HG03135 (cell line): ENCODE data around the gene YPEL5.
A peak's percentile ranks its signal among the peaks of the same experiment; 100 is the strongest.

Experiments used
- ATAC-seq: cut with Tn5 transposase; IDR thresholded peaks from one replicate; pipeline ENCODE4 v1.9.1; 2021; ENCODE audit warnings: mild to moderate bottlenecking, moderate library complexity; ENCODE audit not compliant: unreplicated experiment

YPEL5 gene

DNA sequence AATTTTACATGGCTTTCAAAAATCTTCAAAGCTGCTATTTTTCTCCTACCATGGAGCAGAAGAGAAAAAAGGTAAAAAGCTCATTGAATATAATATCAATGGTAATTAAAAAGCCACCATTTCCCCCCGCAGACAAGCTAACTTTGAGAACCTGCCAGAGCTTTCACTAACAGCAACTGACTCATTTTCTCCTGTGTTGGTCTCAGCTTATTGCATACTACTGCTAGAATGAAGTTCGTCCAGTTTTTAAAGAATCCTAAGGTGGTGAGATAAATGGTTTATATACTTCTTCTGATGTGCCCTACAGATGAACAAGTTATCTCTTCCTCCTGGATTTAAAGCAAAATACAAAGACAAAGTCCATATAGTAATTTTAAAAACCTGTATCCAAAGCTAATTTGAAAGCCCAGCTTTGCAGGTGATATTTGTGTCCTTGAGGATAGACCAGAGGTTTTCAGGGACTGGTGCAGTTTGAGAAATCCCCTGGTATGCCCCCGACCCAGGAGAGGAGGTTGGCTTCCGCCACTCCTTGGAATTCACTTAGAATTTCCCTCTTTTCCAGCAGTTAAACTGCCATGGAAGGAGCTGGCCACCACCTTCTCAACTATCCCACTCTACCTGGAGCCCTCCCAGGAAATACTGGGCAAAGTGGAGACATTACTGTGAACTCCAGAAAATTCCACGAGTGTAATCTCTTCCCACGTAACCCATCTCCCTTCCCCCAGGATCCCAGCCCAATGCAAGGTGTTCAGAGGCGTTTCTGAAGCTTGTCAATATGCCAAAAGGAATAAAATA lies 17.5 kb downstream of the YPEL5 start:
- ATAC-seq: no peak

DNA sequence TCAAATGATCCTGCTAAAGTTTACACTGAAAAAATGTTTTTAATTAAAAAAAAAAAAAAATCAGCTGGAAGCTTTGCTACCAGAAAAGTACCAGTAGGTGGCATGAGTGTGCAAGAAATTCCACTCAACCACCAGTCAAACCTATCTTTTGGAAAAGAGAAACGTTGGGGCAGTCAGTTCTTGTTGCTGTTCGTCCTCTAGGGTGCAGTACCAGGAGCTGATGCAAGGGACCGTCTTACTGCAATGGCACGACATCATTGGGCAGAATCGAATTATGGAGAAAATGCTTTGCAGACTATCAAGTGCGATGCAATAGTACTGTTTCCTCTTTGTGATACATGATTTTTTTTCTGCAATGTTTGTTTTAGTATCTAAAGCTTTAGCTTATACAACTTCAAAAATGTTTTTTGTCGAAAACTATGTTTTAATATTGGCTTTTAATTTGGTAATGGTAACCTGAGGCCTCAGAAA lies 18.3 kb downstream of the YPEL5 start:
- ATAC-seq: peak; percentile 84

DNA sequence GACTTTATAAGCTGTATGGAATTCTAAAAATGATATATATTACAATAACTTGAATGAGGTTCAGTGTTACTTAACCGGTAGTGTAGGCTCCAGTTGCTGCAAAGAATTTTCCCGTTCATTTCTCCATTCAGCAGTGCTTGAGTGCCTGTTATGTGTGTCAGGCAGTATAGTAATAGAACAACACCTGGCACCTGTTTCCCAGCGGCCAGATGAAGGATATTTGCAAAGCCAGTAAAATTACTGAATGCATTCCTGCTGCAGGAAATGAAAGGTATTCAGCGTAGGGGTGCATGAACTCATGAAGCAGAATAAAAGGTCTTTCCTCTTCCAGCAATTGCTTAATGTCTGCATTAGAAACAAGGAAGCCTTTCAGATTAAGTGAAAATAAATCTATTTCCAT lies 18.8 kb downstream of the YPEL5 start:
- ATAC-seq: no peak

- no peak for ATAC-seq
Measured at GRCh38 chr2:30172627-30173026, 25.8 kb downstream of the YPEL5 start.

DNA sequence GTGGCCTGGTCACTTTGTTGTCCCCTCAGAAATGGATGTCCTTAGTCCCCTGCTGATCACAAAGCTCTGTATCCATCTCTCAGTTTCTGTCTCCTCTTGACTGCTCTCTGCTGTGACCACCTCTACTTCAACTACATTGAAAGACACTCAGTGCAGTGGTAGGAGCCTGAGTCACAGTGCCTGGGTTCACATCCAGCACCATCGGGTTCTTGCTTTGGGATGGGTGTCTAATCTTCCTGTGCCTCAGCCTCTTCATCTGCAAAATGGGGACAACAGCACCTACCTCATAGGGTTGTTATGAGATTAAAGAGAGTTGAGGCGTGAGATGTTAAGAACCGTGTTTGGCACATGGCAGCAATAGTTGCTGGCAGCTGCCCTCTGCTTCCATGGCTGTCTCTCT lies 30.6 kb downstream of the YPEL5 start:
- ATAC-seq: no peak

- no peak for ATAC-seq
Measured at GRCh38 chr2:30177956-30178355, 31.1 kb downstream of the YPEL5 start.

DNA sequence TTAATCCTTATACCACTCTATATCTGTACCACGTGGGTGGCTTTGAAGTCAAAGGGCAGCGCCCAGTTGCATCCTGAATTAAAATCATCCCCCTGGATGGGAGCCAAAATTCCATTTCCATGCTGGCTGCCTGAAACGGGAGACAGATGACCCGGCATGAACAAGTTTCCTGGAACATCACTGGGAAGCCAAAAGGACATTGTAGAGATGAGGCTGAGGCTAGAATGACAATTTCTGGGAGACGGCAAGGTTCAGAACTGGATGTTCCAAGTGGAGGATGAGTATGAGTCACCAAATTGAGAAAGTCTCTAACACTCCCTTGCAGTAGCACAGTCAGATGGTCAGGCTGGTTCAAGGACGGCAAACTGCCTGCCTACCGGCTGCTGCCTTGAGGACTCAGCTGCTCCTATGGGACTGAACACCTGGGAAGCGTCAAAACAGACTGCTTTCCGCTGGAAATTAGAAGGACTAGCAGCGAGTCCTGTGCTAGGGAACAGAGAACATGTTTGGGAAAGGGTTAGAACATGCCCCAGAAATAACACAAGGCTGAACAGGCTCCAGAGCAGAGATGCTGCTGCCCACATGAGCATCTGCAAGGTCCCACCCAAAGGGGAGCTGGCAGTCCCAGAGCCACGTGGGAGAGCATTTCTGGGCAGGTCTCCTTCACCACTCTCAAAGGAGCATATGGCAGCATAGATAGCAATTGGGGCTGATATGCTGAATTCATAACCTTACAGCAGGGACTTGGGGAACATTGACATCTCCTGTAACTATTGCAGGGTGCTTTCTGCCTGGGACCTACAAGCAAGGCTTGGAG lies 32.0 kb downstream of the YPEL5 start:
- no peak for ATAC-seq

DNA sequence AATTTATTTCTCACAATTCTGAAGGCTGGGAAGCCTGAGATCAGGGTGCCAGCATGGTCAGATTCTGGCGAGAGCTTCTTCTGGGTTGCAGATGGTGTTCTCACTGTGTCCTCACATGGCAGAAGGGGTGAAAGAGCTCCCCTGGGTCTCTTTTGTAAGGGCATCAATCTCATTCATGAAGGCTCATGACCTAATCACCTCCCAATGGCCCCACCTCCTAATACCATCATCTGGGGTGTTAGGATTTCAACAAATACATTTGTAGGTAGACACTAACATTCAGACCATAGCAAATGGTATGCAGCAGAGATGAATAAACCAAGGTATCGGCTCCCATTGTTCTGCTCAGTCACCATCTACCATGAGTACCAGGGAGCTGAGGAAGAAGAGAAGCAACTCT lies 32.7 kb downstream of the YPEL5 start:
- ATAC-seq: no peak

- no peak for ATAC-seq
Measured at GRCh38 chr2:30180226-30180625, 33.4 kb downstream of the YPEL5 start.

GRCh38 chr2:30181176-30181575 lies 34.4 kb downstream of the YPEL5 start:
- ATAC-seq: no peak

GRCh38 chr2:30184035-30184434 lies 37.2 kb downstream of the YPEL5 start:
- ATAC-seq: no peak

DNA sequence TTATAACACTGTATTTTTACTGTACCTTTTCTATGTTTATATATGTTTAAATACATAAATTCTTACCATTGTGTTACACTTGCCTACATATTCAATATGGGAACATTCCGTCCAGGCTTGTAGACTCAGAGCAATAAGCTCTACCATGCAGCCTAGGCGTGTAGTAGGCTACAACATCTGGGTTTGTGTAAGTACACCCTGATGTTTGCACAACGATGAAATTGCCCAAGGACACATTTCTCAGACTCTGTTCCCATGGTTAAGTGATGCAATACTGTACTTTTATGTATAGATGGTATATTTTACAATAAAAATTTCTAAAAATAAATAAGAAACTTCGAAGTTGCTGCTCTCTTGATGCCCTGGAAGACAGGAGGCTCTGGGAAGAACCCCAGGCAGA lies 38.4 kb downstream of the YPEL5 start:
- ATAC-seq: no peak

- no peak for ATAC-seq
Measured at GRCh38 chr2:30188292-30188691, 41.5 kb downstream of the YPEL5 start.

DNA sequence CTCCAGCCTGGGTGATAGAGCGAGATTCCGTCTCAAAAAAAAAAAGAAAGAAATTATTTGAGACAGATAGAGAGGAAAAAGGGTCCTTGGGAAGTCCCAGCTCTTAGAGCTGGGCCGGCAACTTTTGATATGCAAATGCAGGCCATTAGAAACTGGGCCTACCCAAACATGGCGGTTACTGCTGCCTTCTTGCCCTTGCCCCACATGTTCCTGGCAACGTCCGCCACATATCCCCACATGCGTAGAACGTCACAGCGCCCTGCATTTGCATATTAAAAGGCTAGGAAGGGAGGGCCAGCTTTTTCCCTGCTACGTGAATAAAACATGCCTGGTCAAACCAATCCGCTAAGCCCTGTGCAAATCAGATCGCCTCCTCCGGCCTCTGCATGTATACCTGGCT lies 43.8 kb downstream of the YPEL5 start:
- ATAC-seq: no peak

DNA sequence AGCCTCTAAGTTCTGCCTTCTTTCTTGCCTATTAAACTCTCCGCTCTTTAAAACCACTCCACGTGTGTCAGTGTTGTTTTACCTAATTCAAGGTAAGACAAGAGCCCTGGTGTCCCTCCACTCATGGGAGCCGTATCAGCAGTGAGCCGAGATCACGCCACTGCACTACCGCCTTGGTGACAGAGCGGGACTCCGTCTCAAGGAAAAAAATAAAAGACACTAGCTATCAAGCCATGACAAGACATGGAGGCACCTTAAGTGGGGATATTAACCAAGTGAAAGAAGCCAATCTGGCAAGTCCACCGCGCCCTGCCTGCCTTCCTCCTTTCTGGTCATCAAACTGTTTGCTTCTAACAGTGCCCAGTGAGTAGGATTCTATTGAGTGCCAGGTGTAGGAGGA lies 44.3 kb downstream of the YPEL5 start:
- ATAC-seq: no peak

GRCh38 chr2:30191819-30192271 lies 45.0 kb downstream of the YPEL5 start:
- no peak for ATAC-seq

GRCh38 chr2:30192314-30192713 lies 45.5 kb downstream of the YPEL5 start:
- ATAC-seq: no peak

- ATAC-seq: no peak
Measured at GRCh38 chr2:30193104-30193681, 46.4 kb downstream of the YPEL5 start.

GRCh38 chr2:30194421-30194820 lies 47.6 kb downstream of the YPEL5 start:
- ATAC-seq: no peak

GRCh38 chr2:30195016-30195415 lies 48.2 kb downstream of the YPEL5 start:
- no peak for ATAC-seq

GRCh38 chr2:30197570-30198192 lies 50.9 kb downstream of the YPEL5 start:
- no peak for ATAC-seq
